ENCODE results near the gene RHBDD1. TPM values are rescaled to one million over a fixed set of nuclear protein-coding genes. Genes with fewer than 3 reads are reported as not detected.
A peak's percentile ranks its signal among the peaks of the same experiment; 100 is the strongest.

The RHBDD1 gene
- total and polyA plus RNA-seq, 8 donors, result 1.8 to 31.6 (median 6.0) TPM

DNA sequence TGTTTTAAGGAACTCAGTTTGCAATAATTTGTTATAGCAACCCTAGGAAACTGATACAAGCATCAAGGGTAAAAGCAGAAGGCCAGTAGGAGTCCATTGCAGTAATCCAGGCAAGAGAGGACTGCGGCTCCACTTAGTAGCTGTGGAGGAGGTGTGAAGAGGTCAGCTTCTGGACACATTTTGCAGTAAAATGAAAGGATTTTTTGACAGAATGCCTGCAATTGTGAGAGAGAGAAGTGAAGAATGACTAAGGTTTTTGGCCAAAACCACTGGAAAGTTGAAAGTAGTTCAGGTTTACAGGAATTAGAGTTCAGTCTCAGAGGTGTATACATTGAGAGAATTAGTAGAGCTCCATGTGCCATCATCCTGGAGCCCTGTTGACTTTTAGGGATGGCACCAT is 129.5 kb downstream of the RHBDD1 start:
- Histone ChIP-seq H3K4me1 (no peaks in the 10 kb centered on the region), H3K27me3 (no peaks in the 10 kb centered on the region), H3K4me3 (no peak overlapping the region), H3K36me3 (no peaks in the 10 kb centered on the region), H3K9me3 (no peaks in the 10 kb centered on the region), H3K27ac (no peak overlapping the region)
- WGBS, 5 donors, result 93 to 100% (median 98%) methylated on average over 1 of the region's 1 CpG
- TF ChIP-seq, protein P1, sequence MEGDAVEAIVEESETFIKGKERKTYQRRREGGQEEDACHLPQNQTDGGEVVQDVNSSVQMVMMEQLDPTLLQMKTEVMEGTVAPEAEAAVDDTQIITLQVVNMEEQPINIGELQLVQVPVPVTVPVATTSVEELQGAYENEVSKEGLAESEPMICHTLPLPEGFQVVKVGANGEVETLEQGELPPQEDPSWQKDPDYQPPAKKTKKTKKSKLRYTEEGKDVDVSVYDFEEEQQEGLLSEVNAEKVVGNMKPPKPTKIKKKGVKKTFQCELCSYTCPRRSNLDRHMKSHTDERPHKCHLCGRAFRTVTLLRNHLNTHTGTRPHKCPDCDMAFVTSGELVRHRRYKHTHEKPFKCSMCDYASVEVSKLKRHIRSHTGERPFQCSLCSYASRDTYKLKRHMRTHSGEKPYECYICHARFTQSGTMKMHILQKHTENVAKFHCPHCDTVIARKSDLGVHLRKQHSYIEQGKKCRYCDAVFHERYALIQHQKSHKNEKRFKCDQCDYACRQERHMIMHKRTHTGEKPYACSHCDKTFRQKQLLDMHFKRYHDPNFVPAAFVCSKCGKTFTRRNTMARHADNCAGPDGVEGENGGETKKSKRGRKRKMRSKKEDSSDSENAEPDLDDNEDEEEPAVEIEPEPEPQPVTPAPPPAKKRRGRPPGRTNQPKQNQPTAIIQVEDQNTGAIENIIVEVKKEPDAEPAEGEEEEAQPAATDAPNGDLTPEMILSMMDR (IDR thresholded peaks at IDR 0.05), result no peak
- TF ChIP-seq POLR2A (IDR thresholded peaks at IDR 0.05) (no peak), EP300 (IDR thresholded peaks at IDR 0.05) (no peak), POLR2AphosphoS5 (IDR thresholded peaks at IDR 0.05) (no peak)
- no peak for DNase-seq
- intact Hi-C loops (cut with DNase I; ENCODE audit: low total_unique reads), result no loop called here

DNA sequence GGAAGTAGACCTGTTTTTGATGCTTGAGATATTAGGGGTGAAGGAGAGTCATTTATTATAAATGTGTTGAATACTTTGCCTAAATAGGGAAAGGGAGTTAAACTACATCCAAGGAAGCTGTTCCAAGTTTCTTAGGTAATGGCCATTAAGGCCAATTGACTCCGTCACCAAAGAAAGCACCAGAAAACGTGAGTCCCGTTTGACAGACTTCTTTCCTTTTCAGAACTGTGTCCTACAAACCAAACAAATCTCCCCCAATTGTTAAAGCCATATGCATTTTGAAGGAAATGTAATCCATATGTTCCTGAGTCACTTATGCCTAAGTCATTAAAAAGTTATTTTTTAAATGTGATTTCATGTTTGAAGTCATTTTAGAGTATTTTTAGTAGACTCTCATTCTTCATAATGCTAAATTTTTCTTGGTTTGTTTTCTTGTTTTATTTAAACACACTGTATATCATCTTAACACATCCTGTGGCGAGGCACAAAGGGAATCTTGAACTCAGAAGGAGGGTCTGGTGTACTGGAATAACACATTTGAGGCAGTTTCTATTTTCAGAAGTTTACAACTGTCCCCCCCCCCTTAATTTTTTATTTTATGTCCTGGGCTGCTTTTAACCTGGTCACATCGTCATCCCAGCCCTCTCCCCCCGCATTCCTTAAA is 133.7 kb downstream of the RHBDD1 start:
- 69 to 87% (median 84%) methylated on average over 6 of the region's 6 CpGs for WGBS, 5 donors
- peak in 1 of 2 donors; percentile 28 for DNase-seq
- Histone ChIP-seq H3K27me3 (no peaks in the 10 kb centered on the region), H3K36me3 (no peaks in the 10 kb centered on the region), H3K27ac (peak overlapping the region in 1 of 5 donors; percentile 2), H3K4me3 (no peak overlapping the region), H3K9me3 (no peaks in the 10 kb centered on the region), H3K4me1 (no peaks in the 10 kb centered on the region)
- TF ChIP-seq EP300 (IDR thresholded peaks at IDR 0.05) (no peak), POLR2AphosphoS5 (IDR thresholded peaks at IDR 0.05) (no peak), POLR2A (IDR thresholded peaks at IDR 0.05) (no peak)
- TF ChIP-seq, protein P1 (IDR thresholded peaks at IDR 0.05), result no peak
- intact Hi-C loops (cut with DNase I; ENCODE audit: low total_unique reads), result no loop called here

DNA sequence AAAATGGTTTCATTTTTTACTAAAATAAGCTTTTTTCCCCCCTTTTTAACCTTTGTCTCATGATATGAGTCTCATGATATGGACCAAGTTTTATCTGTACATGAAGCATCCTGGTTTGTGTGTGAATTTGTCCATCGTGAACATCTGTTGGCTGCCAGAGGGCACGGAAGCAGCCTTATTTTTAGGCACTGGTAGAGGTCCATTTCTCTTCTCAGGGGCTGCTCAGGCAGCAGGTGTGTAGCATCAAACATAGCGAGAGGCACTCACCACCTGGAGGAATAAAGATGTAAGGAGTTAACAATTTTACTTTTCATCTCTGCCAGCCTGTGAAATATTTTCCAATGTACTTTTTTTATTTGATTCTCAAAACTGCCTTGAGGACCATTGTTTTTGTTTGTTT is 134.5 kb downstream of the RHBDD1 start:
- Histone ChIP-seq H3K9me3 (no peaks in the 10 kb centered on the region), H3K36me3 (no peaks in the 10 kb centered on the region), H3K27me3 (no peaks in the 10 kb centered on the region), H3K4me3 (no peak overlapping the region), H3K27ac (peak overlapping the region in 1 of 5 donors; percentile 2), H3K4me1 (no peaks in the 10 kb centered on the region)
- intact Hi-C loops (cut with DNase I; ENCODE audit: low total_unique reads), result no loop called here
- 78 to 89% (median 84%) methylated on average over 3 of the region's 3 CpGs for WGBS, 5 donors
- TF ChIP-seq POLR2A (IDR thresholded peaks at IDR 0.05), result no peak
- DNase-seq, result no peak

DNA sequence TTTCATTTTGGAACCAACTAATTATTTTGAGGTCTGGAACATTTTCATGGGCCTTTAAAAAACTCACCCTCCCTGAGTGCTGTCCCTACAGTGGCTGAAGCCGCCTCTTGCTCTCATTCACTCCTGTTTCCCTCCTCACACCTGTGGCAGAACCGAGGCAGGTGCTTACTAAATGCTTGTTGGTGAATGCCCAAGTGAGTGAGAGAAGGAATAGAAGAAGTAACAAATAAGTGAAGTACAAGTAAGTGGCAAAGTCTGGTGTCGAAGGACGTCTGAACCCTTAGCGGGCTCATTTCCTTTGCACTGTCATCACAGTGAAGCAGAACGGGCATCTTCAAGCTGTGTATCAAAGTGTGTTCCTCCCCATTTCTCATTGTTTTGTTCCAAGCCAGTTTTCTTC is 135.2 kb downstream of the RHBDD1 start:
- Histone ChIP-seq H3K4me3 (no peak overlapping the region), H3K27me3 (no peaks in the 10 kb centered on the region), H3K4me1 (no peaks in the 10 kb centered on the region), H3K36me3 (no peaks in the 10 kb centered on the region), H3K27ac (no peak overlapping the region), H3K9me3 (no peaks in the 10 kb centered on the region)
- intact Hi-C loops (cut with DNase I; ENCODE audit: low total_unique reads), result no loop called here
- no peak for TF ChIP-seq POLR2A (IDR thresholded peaks at IDR 0.05)
- TF ChIP-seq, protein P1 (IDR thresholded peaks at IDR 0.05), result no peak
- TF ChIP-seq EP300 (IDR thresholded peaks at IDR 0.05), result no peak
- no peak for TF ChIP-seq POLR2AphosphoS5 (IDR thresholded peaks at IDR 0.05)
- DNase-seq, result no peak
- 84 to 89% (median 87%) methylated on average over 6 of the region's 6 CpGs for WGBS, 5 donors

DNA sequence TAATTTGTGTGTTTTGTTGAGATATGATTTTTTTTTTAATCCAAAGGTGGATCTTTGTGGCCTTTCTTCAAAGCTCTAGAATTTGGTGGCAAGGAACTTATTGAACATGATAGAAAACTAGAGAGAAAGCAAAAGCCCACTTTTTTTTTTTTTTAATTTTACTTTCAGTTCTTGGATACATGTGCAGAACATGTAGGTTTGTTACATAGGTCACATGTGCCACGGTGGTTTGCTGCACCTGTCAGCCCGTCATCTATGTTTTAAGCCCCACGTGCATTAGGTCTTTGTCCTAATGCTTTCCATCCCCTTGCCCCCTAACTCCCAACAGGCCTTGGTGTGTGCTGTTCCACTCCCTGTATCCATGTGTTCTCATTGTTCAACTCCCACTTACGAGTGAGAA is 135.9 kb downstream of the RHBDD1 start:
- Histone ChIP-seq H3K36me3 (no peaks in the 10 kb centered on the region), H3K9me3 (no peaks in the 10 kb centered on the region), H3K27ac (no peak overlapping the region), H3K4me3 (no peak overlapping the region), H3K27me3 (no peaks in the 10 kb centered on the region), H3K4me1 (no peaks in the 10 kb centered on the region)
- intact Hi-C loops (cut with DNase I; ENCODE audit: low total_unique reads), result no loop called here
- TF ChIP-seq POLR2A (IDR thresholded peaks at IDR 0.05), result no peak
- TF ChIP-seq, protein P1 (IDR thresholded peaks at IDR 0.05), result no peak
- TF ChIP-seq EP300 (IDR thresholded peaks at IDR 0.05), result no peak
- no peak for TF ChIP-seq POLR2AphosphoS5 (IDR thresholded peaks at IDR 0.05)
- DNase-seq, result no peak
- 92 to 97% (median 95%) methylated on average over 4 of the region's 4 CpGs for WGBS, 5 donors

All from stomach (tissue), 9 donors.